Endodermal cell (in vitro differentiated cells): ENCODE measurements around the gene EDRF1. TPM values are rescaled to one million over a fixed set of nuclear protein-coding genes. Genes with fewer than 3 reads are reported as not detected.

ENCODE experiments used
- DNase-seq: peaks from one replicate; pipeline ENCODE4 v3.0.0-alpha.2; 2017
- H3K27ac ChIP-seq: 2 replicates; pipeline ENCODE4 v1.5.1; 2013; ENCODE audit warnings: mild to moderate bottlenecking, low read depth, low read length, moderate library complexity
- H3K27me3 ChIP-seq: 2 replicates; pipeline ENCODE4 v1.6.1; 2013; ENCODE audit warnings: mild to moderate bottlenecking, low read length, moderate library complexity; ENCODE audit not compliant: insufficient read depth, control insufficient read depth, poor library complexity, severe bottlenecking
- H3K36me3 ChIP-seq: 2 replicates; pipeline ENCODE4 v1.7.0; 2013; ENCODE audit warnings: mild to moderate bottlenecking, low read length, moderate library complexity; ENCODE audit not compliant: control insufficient read depth, insufficient read depth
- H3K4me1 ChIP-seq: one replicate; pipeline ENCODE4 v1.7.0; 2013; ENCODE audit warnings: low read length; ENCODE audit not compliant: control insufficient read depth, insufficient read depth
- H3K4me3 ChIP-seq: 2 replicates; pipeline ENCODE4 v1.5.1; 2013; ENCODE audit warnings: mild to moderate bottlenecking, low read length, moderate library complexity
- H3K9ac ChIP-seq: 2 replicates; pipeline ENCODE4 v1.6.1; 2013; ENCODE audit warnings: mild to moderate bottlenecking, low read length, moderate library complexity; ENCODE audit not compliant: poor library complexity, severe bottlenecking; ENCODE audit errors: extremely low read depth
- H3K9me3 ChIP-seq: 2 replicates; pipeline ENCODE4 v1.6.1; 2013; ENCODE audit warnings: mild to moderate bottlenecking, low read length, moderate library complexity; ENCODE audit not compliant: control insufficient read depth
- H3K27ac Mint-ChIP-seq: 2 replicates; pipeline ENCODE4 v1.8.0; 2020; ENCODE audit warnings: mixed read lengths
- H3K27me3 Mint-ChIP-seq: 2 replicates; pipeline ENCODE4 v1.8.0; 2021; ENCODE audit warnings: mild to moderate bottlenecking, mixed read lengths; ENCODE audit not compliant: insufficient read depth
- H3K36me3 Mint-ChIP-seq: 2 replicates; pipeline ENCODE4 v1.8.0; 2020; ENCODE audit warnings: low read depth, mixed read lengths
- H3K4me1 Mint-ChIP-seq: 2 replicates; pipeline ENCODE4 v1.8.0; 2020; ENCODE audit warnings: mixed read lengths
- H3K4me3 Mint-ChIP-seq: 2 replicates; pipeline ENCODE4 v1.8.0; 2020; ENCODE audit warnings: mild to moderate bottlenecking, moderate library complexity, mixed read lengths
- H3K9me3 Mint-ChIP-seq: 2 replicates; pipeline ENCODE4 v1.8.0; 2020; ENCODE audit warnings: mild to moderate bottlenecking, mixed read lengths
- WGBS, 2 experiments: methylation state at CpG; one replicate each; pipeline versions ENCODE4 v1.1.5 to v1.1.7; 2013; ENCODE audit warnings: missing lambda C conversion rate in 2 of 2, mixed read lengths in 1 of 2; ENCODE audit not compliant: insufficient coverage in 1 of 2, insufficient read length in 1 of 2; 5-methylcytosine and 5-hydroxymethylcytosine counted together
- total RNA-seq, 2 donors: library from RNA; stranded (reverse); fragmentation: NEBNext Ultra II Directional in 1 of 2; extraction: Animal tissue kit (Norgen Biotek cat#: 25700) in 1 of 2; gene quantifications; 2 replicates in 1 of 2; 3 replicates in 1 of 2; pipeline ENCODE4 v1.2.1, GENCODE V29; 2021
- TF ChIP-seq, protein P1 (sequence below): fragments of 200-600 bp; sonication (generic); conservative IDR thresholded peaks from 2 replicates; pipeline ENCODE4 v1.5.0; 2021; ENCODE audit warnings: antibody characterized with exemption, mild to moderate bottlenecking

Gene EDRF1
- total RNA-seq, 2 donors from 2014 or later = 44.5 to 46.8 TPM

DNA sequence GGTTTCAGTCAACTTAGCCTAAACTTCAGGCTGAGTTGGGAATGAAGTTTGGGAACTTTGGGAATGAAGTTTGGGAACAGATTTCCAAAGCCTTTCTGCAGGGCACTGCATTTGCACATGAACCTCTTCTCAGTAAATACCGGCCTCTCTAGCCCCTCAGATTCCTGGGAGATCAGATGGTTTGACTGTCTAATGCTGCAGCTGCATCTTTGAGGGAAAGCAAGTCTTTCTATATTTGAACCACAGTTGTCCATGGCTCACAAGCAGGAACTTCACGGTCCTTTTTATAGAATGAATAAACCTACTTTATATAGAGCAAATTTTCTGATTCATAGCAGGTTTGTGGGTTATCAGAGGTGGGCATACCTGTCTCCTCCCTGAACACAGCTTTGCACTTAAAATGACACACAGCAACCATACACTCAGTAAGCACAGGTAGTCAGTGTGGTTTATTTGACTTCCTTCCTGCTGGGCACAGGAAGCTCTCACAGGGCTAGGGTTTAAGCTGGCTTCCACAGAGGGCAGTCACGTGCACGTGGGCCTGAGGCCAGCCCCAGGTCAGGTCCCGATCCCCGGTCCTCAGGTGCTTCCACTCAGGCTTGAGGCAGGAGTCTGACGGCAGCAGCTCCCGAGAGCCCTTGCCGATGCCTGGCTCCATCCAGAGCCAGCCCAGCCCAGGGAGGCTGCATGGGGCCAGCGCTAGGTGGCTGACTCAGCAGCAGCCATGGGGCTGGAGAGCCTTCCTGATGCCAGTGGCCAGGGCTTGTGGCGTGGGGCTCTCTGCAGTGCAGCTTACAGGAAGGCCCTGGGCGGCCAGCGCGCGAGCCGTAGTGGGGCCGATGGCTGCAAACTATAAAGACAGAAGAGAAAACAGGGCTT lies 68.9 kb downstream of the EDRF1 start:
- no peaks in the 10 kb centered on the region for H3K9me3 ChIP-seq
- 88 to 98% methylated on average over 14 to 16 of the region's 17 CpGs for WGBS, 2 experiments
- H3K4me1 Mint-ChIP-seq = peaks cover 12% of the 10 kb centered on the region
- no peaks in the 10 kb centered on the region for H3K9me3 Mint-ChIP-seq
- peaks cover 19% of the 10 kb centered on the region for H3K36me3 ChIP-seq
- peak overlapping the region; percentile 58 for H3K27ac Mint-ChIP-seq
- H3K4me3 Mint-ChIP-seq = no peak overlapping the region
- TF ChIP-seq, protein P1, sequence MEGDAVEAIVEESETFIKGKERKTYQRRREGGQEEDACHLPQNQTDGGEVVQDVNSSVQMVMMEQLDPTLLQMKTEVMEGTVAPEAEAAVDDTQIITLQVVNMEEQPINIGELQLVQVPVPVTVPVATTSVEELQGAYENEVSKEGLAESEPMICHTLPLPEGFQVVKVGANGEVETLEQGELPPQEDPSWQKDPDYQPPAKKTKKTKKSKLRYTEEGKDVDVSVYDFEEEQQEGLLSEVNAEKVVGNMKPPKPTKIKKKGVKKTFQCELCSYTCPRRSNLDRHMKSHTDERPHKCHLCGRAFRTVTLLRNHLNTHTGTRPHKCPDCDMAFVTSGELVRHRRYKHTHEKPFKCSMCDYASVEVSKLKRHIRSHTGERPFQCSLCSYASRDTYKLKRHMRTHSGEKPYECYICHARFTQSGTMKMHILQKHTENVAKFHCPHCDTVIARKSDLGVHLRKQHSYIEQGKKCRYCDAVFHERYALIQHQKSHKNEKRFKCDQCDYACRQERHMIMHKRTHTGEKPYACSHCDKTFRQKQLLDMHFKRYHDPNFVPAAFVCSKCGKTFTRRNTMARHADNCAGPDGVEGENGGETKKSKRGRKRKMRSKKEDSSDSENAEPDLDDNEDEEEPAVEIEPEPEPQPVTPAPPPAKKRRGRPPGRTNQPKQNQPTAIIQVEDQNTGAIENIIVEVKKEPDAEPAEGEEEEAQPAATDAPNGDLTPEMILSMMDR = no peak
- H3K4me3 ChIP-seq = no peak overlapping the region
- H3K36me3 Mint-ChIP-seq = peaks cover 16% of the 10 kb centered on the region
- H3K9ac ChIP-seq = no peak overlapping the region
- no peak overlapping the region for H3K27ac ChIP-seq
- DNase-seq = peak; percentile 68
- no peaks in the 10 kb centered on the region for H3K27me3 Mint-ChIP-seq
- no peaks in the 10 kb centered on the region for H3K4me1 ChIP-seq
- no peaks in the 10 kb centered on the region for H3K27me3 ChIP-seq

DNA sequence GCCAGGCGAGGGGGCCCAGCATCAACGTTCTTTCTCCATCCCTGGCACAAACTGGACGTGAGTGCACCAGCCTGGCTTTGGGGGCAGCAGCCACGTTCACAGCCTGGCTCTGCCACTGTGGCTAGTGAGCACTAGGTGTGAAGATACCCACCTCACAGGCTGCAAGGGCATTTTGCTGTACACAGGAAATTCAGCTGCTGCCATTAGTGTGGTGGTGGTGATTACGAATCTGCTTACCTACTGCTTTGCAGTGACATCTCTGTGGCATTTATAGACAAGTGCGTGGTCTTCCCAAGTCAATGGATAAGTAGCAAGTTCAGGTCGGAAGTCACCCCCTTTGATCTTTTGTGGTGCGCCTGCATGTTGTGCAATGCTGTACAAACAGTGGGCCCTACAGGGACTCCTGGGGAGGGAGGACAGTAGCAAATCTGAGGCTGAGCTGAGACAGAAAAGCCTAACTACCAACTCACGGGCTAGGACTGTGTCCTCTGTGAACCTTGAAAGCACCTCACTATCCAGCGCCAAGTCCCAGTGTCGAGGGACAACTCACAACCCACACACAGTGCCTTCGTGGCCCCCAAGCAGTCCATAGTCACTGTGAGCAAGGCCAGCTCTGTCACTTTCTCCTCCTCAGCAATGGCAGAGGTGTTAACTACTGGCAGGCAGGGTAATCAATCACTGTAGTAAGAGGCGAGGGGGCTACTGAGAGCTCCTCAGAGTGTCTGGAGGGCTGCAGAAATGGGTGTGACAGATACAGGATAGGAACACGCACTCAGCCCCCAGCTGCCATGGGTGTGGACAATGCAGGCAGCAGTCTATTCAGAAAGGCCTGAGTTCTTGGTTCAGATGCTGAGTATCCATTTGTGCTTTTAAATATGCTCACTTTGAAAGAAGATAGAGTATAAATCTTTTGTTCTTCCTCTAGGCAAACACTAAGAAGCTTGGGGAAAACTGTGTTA lies 73.1 kb downstream of the EDRF1 start:
- H3K27ac Mint-ChIP-seq = no peak overlapping the region
- 92 to 93% methylated on average over 10 to 14 of the region's 14 CpGs for WGBS, 2 experiments
- Histone ChIP-seq H3K4me1 (no peaks in the 10 kb centered on the region), H3K9me3 (no peaks in the 10 kb centered on the region), H3K4me3 (no peak overlapping the region), H3K9ac (no peak overlapping the region), H3K27me3 (no peaks in the 10 kb centered on the region), H3K36me3 (peaks cover 34% of the 10 kb centered on the region), H3K27ac (no peak overlapping the region)
- DNase-seq = no peak
- H3K4me3 Mint-ChIP-seq = no peak overlapping the region
- TF ChIP-seq, protein P1 = no peak
- no peaks in the 10 kb centered on the region for H3K9me3 Mint-ChIP-seq
- peaks cover 9% of the 10 kb centered on the region for H3K4me1 Mint-ChIP-seq
- H3K36me3 Mint-ChIP-seq = peaks cover 35% of the 10 kb centered on the region
- no peaks in the 10 kb centered on the region for H3K27me3 Mint-ChIP-seq

DNA sequence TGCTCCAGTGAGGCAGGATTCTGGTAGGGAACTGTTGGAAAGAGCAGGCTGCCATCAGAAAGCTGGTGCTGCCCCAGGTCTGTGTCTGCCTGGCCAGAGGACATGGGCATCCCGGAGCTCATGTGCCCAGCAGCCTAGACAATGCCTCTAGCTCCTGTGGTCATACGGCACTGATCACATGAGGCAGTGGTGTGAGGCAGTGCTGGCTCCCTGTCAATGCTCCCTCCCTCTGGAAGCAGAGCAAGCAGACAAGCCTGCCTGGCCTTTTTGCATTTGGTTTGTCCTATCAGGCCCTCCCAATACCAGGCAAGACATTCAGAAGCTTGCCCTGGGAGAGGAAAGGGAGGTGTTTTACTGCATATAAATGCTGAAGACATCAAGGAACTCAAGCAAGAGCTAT lies 75.6 kb downstream of the EDRF1 start:
- 96 to 100% methylated on average over 1 to 2 of the region's 2 CpGs for WGBS, 2 experiments
- H3K9me3 ChIP-seq = no peaks in the 10 kb centered on the region
- H3K36me3 ChIP-seq = peaks cover 31% of the 10 kb centered on the region
- no peak overlapping the region for H3K4me3 ChIP-seq
- no peaks in the 10 kb centered on the region for H3K9me3 Mint-ChIP-seq
- DNase-seq = no peak
- H3K4me1 ChIP-seq = peaks cover 5% of the 10 kb centered on the region
- no peaks in the 10 kb centered on the region for H3K27me3 Mint-ChIP-seq
- peaks cover 36% of the 10 kb centered on the region for H3K36me3 Mint-ChIP-seq
- H3K27me3 ChIP-seq = no peaks in the 10 kb centered on the region
- TF ChIP-seq, protein P1 = no peak
- H3K4me1 Mint-ChIP-seq = peaks cover 9% of the 10 kb centered on the region
- H3K27ac Mint-ChIP-seq = no peak overlapping the region
- H3K9ac ChIP-seq = no peak overlapping the region
- no peak overlapping the region for H3K27ac ChIP-seq
- H3K4me3 Mint-ChIP-seq = no peak overlapping the region
